Pancreas (tissue), 10 donors: Measurements from ENCODE around the gene HSF5. TPM values are rescaled to one million over a fixed set of nuclear protein-coding genes. Genes with fewer than 3 reads are reported as not detected.

ENCODE experiments used
- ATAC-seq, 4 donors: fragments of 200-7000 bp; cut with Tn5 transposase; one replicate each; pipeline versions ENCODE4 v1.8.0 to v1.9.1; 2020; ENCODE audit warnings: mild to moderate bottlenecking in 4 of 4, moderate library complexity in 4 of 4
- DNase-seq, 6 donors: peaks; one replicate each; pipeline ENCODE4 v3.0.0-alpha.2; 2020
- FAIRE-seq: peaks from 2 replicates; lab custom pipeline; 2012; peaks lifted over from hg19 to GRCh38; lab: Jason Lieb, UNC
- H3K27ac ChIP-seq, 4 donors: fragments of 200-600 bp; sonication (generic); 1 replicate in 3 of 4; 2 replicates in 1 of 4; pipeline versions ENCODE4 v1.5.0 to v1.8.0; 2020
- H3K27me3 ChIP-seq, 4 donors: fragments of 200-600 bp; one replicate each; pipeline ENCODE4 v1.8.0; 2021
- H3K36me3 ChIP-seq, 3 donors: fragments of 200-600 bp; sonication (generic) in 1 of 3; one replicate each; pipeline versions ENCODE4 v1.5.0 to v1.8.0; 2020 to 2021
- H3K4me1 ChIP-seq, 3 donors: fragments of 200-600 bp; one replicate each; pipeline ENCODE4 v1.8.0; 2021
- H3K4me3 ChIP-seq, 4 donors: fragments of 200-600 bp; sonication (generic) in 2 of 4; one replicate each; pipeline versions ENCODE4 v1.5.0 to v1.8.0; 2020 to 2021
- H3K9me3 ChIP-seq, 4 donors: fragments of 200-600 bp; one replicate each; pipeline ENCODE4 v1.8.0; 2021
- CTCF ChIP-seq, 4 donors: fragments of 200-600 bp; sonication (generic) in 3 of 4; IDR thresholded peaks; one replicate each; pipeline versions ENCODE4 v1.5.0 to v1.8.0; 2021; ENCODE audit warnings: antibody characterized with exemption in 4 of 4
- WGBS, 2 donors: extraction: QIAGEN DNeasy Blood & Tissue Kit; methylation state at CpG; one replicate each; pipeline ENCODE4 v1.1.7; 2013; 5-methylcytosine and 5-hydroxymethylcytosine counted together
- intact Hi-C, 3 donors: fragments of 100-400 bp; cut with DNase I; formaldehyde crosslinking; loops; one replicate each; pipeline versions ENCODE4 v1.11.1 to v1.14.2; 2022
- polyA plus RNA-seq, 2 donors: library from polyadenylated mRNA; stranded (reverse); fragments of 200-250 nt; gene quantifications; one replicate each; pipeline ENCODE4 v1.2.3, GENCODE V29; 2013
- total RNA-seq, 6 donors: library from RNA; stranded (reverse); fragmentation: NEBNext Ultra II Directional in 4 of 6; extraction: Animal tissue kit (Norgen Biotek cat#: 25700) in 4 of 6; gene quantifications; one replicate each; pipeline versions ENCODE4 v1.2.1 to v1.2.4, GENCODE V29; 2021 to 2023
- donor health status: healthy with polysubstance abuse.
- donor health status: DM: no; HTN: no; CAD: no; lungs with moderate emphysema.
- donor health status: DM: no; HTN: no; CAD: no.
- donor health status: control.
- donor health status: control.
- donor health status: Bipolar disorder and iron deficiency.
- donor health status: DM: yes; HTN: yes; CAD: no.
- donor health status: DM: no; HTN: no; CAD: no.
- donor health status: DM: no; HTN: no; CAD: no.
- donor health status: DM: yes; HTN: yes; CAD: no.

The HSF5 gene
- total and polyA plus RNA-seq, 8 donors: 0.04 TPM; not detected in 7

GRCh38 chr17:58383892-58384462 is 104.2 kb downstream of the HSF5 start:
- no peak for TF ChIP-seq CTCF (IDR thresholded peaks at IDR 0.05)
- no peaks in the 10 kb centered on the region for H3K9me3 ChIP-seq
- intact Hi-C loops: no loop called here
- no peaks in the 10 kb centered on the region for H3K36me3 ChIP-seq
- peak overlapping the region in 2 of 4 donors; percentile 1 to 39 for H3K27ac ChIP-seq
- no peaks in the 10 kb centered on the region for H3K27me3 ChIP-seq
- WGBS, 2 donors: 64 to 72% methylated on average over 4 of the region's 4 CpGs
- no peak for FAIRE-seq
- H3K4me1 ChIP-seq: peaks cover 39 to 77% (median 61%) of the 10 kb centered on the region in 3 donors
- H3K4me3 ChIP-seq: no peak overlapping the region
- peak in 1 of 4 donors; percentile 48 for ATAC-seq
- no peak for DNase-seq

DNA sequence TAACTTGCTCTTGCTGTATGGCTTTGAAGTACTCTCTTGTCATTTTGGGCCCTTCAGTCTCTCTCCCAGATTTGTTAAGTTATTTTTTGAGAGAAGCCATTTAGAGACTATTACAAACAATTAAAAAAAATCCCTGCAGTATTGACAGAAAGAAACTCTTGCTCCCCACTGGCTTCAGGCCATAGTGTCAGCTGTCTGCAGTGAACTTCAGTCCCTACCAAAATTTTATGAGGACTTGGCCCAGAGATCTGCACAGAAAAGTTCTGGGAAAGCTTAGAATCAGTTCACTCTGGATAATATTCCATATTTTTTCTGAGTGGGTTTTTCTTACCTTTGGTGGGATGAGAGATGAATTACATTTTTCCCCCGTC is 105.4 kb downstream of the HSF5 start:
- DNase-seq (no peak), ATAC-seq (no peak)

GRCh38 chr17:58382108-58382871 is 105.9 kb downstream of the HSF5 start:
- Histone ChIP-seq H3K9me3 (no peaks in the 10 kb centered on the region), H3K27ac (peak overlapping the region in 3 of 4 donors; percentile 26 to 58 (median 51)), H3K27me3 (no peaks in the 10 kb centered on the region), H3K36me3 (no peaks in the 10 kb centered on the region), H3K4me3 (no peak overlapping the region), H3K4me1 (peaks cover 37 to 60% (median 57%) of the 10 kb centered on the region in 3 donors)
- ATAC-seq (peak in 2 of 4 donors; percentile 3 to 7), FAIRE-seq (no peak), DNase-seq (no peak)
- no peak for TF ChIP-seq CTCF (IDR thresholded peaks at IDR 0.05)
- WGBS, 2 donors: 19 to 34% methylated on average over 4 of the region's 4 CpGs
- intact Hi-C loops: no loop called here

More for the DNA sequence above, 105.4 kb downstream of the HSF5 start:
- no peak for TF ChIP-seq CTCF (IDR thresholded peaks at IDR 0.05)
- no peaks in the 10 kb centered on the region for H3K36me3 ChIP-seq
- H3K4me1 ChIP-seq: peaks cover 37 to 65% (median 55%) of the 10 kb centered on the region in 3 donors
- no peak overlapping the region for H3K4me3 ChIP-seq
- FAIRE-seq: no peak
- H3K9me3 ChIP-seq: no peaks in the 10 kb centered on the region
- no peaks in the 10 kb centered on the region for H3K27me3 ChIP-seq
- H3K27ac ChIP-seq: peak overlapping the region in 3 of 4 donors; percentile 17 to 51 (median 26)
- WGBS, 2 donors: 88 to 97% methylated on average over 1 of the region's 1 CpG
- intact Hi-C loops: no loop called here

GRCh38 chr17:58381124-58382035 is 106.8 kb downstream of the HSF5 start:
- no peaks in the 10 kb centered on the region for H3K9me3 ChIP-seq
- WGBS, 2 donors: 24 to 38% methylated on average over 3 of the region's 3 CpGs
- peak in 4 of 6 donors; percentile 25 to 64 (median 52) for DNase-seq
- no peak for TF ChIP-seq CTCF (IDR thresholded peaks at IDR 0.05)
- intact Hi-C loops: no loop called here
- no peaks in the 10 kb centered on the region for H3K36me3 ChIP-seq
- ATAC-seq: peak; percentile 75 to 88 (median 86)
- no peak overlapping the region for H3K4me3 ChIP-seq
- no peaks in the 10 kb centered on the region for H3K27me3 ChIP-seq
- peak overlapping the region in 3 of 4 donors; percentile 51 to 58 (median 52) for H3K27ac ChIP-seq
- H3K4me1 ChIP-seq: peaks cover 40 to 67% (median 66%) of the 10 kb centered on the region in 3 donors
- FAIRE-seq: no peak
